Skeletal muscle tissue (tissue), 4 donors: ENCODE measurements around the gene CUL9. TPM values are rescaled to one million over a fixed set of nuclear protein-coding genes. Genes with fewer than 3 reads are reported as not detected.

Experiments
- H3K27ac ChIP-seq: one replicate; pipeline ENCODE4 v1.7.0; 2013; ENCODE audit warnings: mild to moderate bottlenecking, low read depth, low read length, inconsistent platforms
- H3K27me3 ChIP-seq, 3 donors: one replicate each; pipeline ENCODE4 v1.7.0; 2013; ENCODE audit warnings: low read length in 3 of 3; ENCODE audit not compliant: control insufficient read depth in 3 of 3, insufficient read depth in 3 of 3
- H3K36me3 ChIP-seq, 3 donors: one replicate each; pipeline ENCODE4 v1.7.0; 2013; ENCODE audit warnings: low read length in 3 of 3; ENCODE audit not compliant: control insufficient read depth in 3 of 3, insufficient read depth in 3 of 3
- H3K4me1 ChIP-seq, 3 donors: one replicate each; pipeline ENCODE4 v1.7.0; 2013; ENCODE audit warnings: low read length in 3 of 3, mild to moderate bottlenecking in 3 of 3; ENCODE audit not compliant: control insufficient read depth in 3 of 3, insufficient read depth in 3 of 3
- H3K4me3 ChIP-seq, 3 donors: one replicate each; pipeline ENCODE4 v1.7.0; 2013; ENCODE audit warnings: low read length in 3 of 3
- H3K9ac ChIP-seq, 3 donors: one replicate each; pipeline ENCODE4 v1.7.0; 2013; ENCODE audit warnings: low read length in 3 of 3, mild to moderate bottlenecking in 3 of 3, moderate library complexity in 2 of 3, low read depth in 1 of 3
- H3K9me3 ChIP-seq, 3 donors: one replicate each; pipeline ENCODE4 v1.7.0; 2013; ENCODE audit warnings: low read length in 3 of 3; ENCODE audit not compliant: control insufficient read depth in 3 of 3
- total RNA-seq: library from RNA; depleted of rRNA; stranded (reverse); fragments of >200 nt; gene quantifications from one replicate; pipeline ENCODE4 v1.2.3, GENCODE V29; 2014
- donor health status: Osteomylitis.

The CUL9 gene
- total RNA-seq, 1 donor from 2014 or later, result 11.0 TPM

GRCh38 chr6:43192911-43193310, 10.9 kb downstream of the CUL9 start:
- Histone ChIP-seq H3K27me3 (no peaks in the 10 kb centered on the region), H3K4me1 (no peaks in the 10 kb centered on the region), H3K9ac (no peak overlapping the region), H3K27ac (no peak overlapping the region), H3K36me3 (peaks cover 30 to 50% (median 44%) of the 10 kb centered on the region in 3 donors), H3K4me3 (no peak overlapping the region), H3K9me3 (no peaks in the 10 kb centered on the region)

GRCh38 chr6:43193929-43194328, 11.9 kb downstream of the CUL9 start:
- no peak overlapping the region for H3K9ac ChIP-seq
- peaks cover 25 to 45% (median 37%) of the 10 kb centered on the region in 3 donors for H3K36me3 ChIP-seq
- H3K4me3 ChIP-seq, result no peak overlapping the region
- H3K27me3 ChIP-seq, result no peaks in the 10 kb centered on the region
- no peaks in the 10 kb centered on the region for H3K4me1 ChIP-seq
- no peak overlapping the region for H3K27ac ChIP-seq
- H3K9me3 ChIP-seq, result no peaks in the 10 kb centered on the region

- Histone ChIP-seq H3K27me3 (no peaks in the 10 kb centered on the region), H3K9me3 (no peaks in the 10 kb centered on the region), H3K4me1 (no peaks in the 10 kb centered on the region), H3K4me3 (no peak overlapping the region), H3K9ac (no peak overlapping the region), H3K36me3 (peaks cover 36 to 63% (median 58%) of the 10 kb centered on the region in 3 donors), H3K27ac (no peak overlapping the region)
Observed at GRCh38 chr6:43196337-43196736, 14.3 kb downstream of the CUL9 start.

GRCh38 chr6:43199912-43200311, 17.9 kb downstream of the CUL9 start:
- no peaks in the 10 kb centered on the region for H3K4me1 ChIP-seq
- H3K27me3 ChIP-seq, result no peaks in the 10 kb centered on the region
- no peak overlapping the region for H3K4me3 ChIP-seq
- H3K27ac ChIP-seq, result no peak overlapping the region
- no peaks in the 10 kb centered on the region for H3K9me3 ChIP-seq
- peaks cover 38 to 62% (median 55%) of the 10 kb centered on the region in 3 donors for H3K36me3 ChIP-seq
- no peak overlapping the region for H3K9ac ChIP-seq

- Histone ChIP-seq H3K9me3 (no peaks in the 10 kb centered on the region), H3K27me3 (no peaks in the 10 kb centered on the region), H3K4me1 (no peaks in the 10 kb centered on the region), H3K4me3 (no peak overlapping the region), H3K36me3 (peaks cover 39 to 58% (median 54%) of the 10 kb centered on the region in 3 donors), H3K9ac (no peak overlapping the region), H3K27ac (no peak overlapping the region)
Observed at GRCh38 chr6:43200541-43200940, 18.5 kb downstream of the CUL9 start.

- H3K4me3 ChIP-seq, result no peak overlapping the region
- H3K9ac ChIP-seq, result no peak overlapping the region
- H3K9me3 ChIP-seq, result no peaks in the 10 kb centered on the region
- no peak overlapping the region for H3K27ac ChIP-seq
- H3K27me3 ChIP-seq, result no peaks in the 10 kb centered on the region
- H3K36me3 ChIP-seq, result peaks cover 30 to 53% (median 45%) of the 10 kb centered on the region in 3 donors
- no peaks in the 10 kb centered on the region for H3K4me1 ChIP-seq
Observed at GRCh38 chr6:43202451-43202850, 20.5 kb downstream of the CUL9 start.

GRCh38 chr6:43203029-43203717, 21.2 kb downstream of the CUL9 start:
- H3K27me3 ChIP-seq, result no peaks in the 10 kb centered on the region
- H3K9ac ChIP-seq, result no peak overlapping the region
- H3K36me3 ChIP-seq, result peaks cover 30 to 50% (median 41%) of the 10 kb centered on the region in 3 donors
- H3K9me3 ChIP-seq, result no peaks in the 10 kb centered on the region
- H3K4me1 ChIP-seq, result no peaks in the 10 kb centered on the region
- H3K4me3 ChIP-seq, result no peak overlapping the region
- no peak overlapping the region for H3K27ac ChIP-seq

- no peak overlapping the region for H3K9ac ChIP-seq
- H3K27ac ChIP-seq, result no peak overlapping the region
- H3K9me3 ChIP-seq, result no peaks in the 10 kb centered on the region
- no peaks in the 10 kb centered on the region for H3K27me3 ChIP-seq
- H3K36me3 ChIP-seq, result peaks cover 30 to 48% (median 41%) of the 10 kb centered on the region in 3 donors
- H3K4me1 ChIP-seq, result no peaks in the 10 kb centered on the region
- H3K4me3 ChIP-seq, result no peak overlapping the region
Observed at GRCh38 chr6:43203718-43204095, 21.7 kb downstream of the CUL9 start.

- no peak overlapping the region for H3K27ac ChIP-seq
- no peaks in the 10 kb centered on the region for H3K27me3 ChIP-seq
- H3K4me3 ChIP-seq, result no peak overlapping the region
- peaks cover 26 to 44% (median 37%) of the 10 kb centered on the region in 3 donors for H3K36me3 ChIP-seq
- H3K4me1 ChIP-seq, result no peaks in the 10 kb centered on the region
- H3K9ac ChIP-seq, result no peak overlapping the region
- no peaks in the 10 kb centered on the region for H3K9me3 ChIP-seq
Observed at GRCh38 chr6:43204271-43205105, 22.5 kb downstream of the CUL9 start.

GRCh38 chr6:43205849-43206248, 23.9 kb downstream of the CUL9 start:
- Histone ChIP-seq H3K27ac (no peak overlapping the region), H3K9ac (no peak overlapping the region), H3K9me3 (no peaks in the 10 kb centered on the region), H3K27me3 (no peaks in the 10 kb centered on the region), H3K4me3 (no peak overlapping the region), H3K4me1 (no peaks in the 10 kb centered on the region), H3K36me3 (peaks cover 19 to 30% (median 24%) of the 10 kb centered on the region in 3 donors)
